ENCODE measurements around the gene KCNIP1. TPM values are rescaled to one million over a fixed set of nuclear protein-coding genes. Genes with fewer than 3 reads are reported as not detected.

Gene KCNIP1
- total RNA-seq, 4 donors from 2014 or later: not detected

DNA sequence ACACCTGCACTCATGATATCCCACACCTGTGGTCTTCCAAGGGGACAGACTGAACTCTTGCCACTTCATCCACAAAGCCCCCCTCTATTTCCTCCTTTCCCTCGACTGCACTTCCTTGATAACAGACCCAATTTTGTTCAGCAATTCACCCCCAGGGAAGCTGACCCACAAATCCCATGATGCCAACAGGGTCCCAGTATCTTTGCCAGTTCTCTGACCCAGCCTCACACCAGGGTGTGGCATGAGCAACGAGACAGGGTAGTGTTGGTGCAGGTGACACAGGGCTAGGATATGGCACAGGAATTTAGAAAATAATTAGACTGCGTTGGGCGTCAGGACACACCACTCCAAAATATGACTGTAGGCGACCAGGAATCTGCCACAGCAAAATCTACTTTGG, 30.2 kb upstream of the KCNIP1 start:
- no peak for DNase-seq

DNA sequence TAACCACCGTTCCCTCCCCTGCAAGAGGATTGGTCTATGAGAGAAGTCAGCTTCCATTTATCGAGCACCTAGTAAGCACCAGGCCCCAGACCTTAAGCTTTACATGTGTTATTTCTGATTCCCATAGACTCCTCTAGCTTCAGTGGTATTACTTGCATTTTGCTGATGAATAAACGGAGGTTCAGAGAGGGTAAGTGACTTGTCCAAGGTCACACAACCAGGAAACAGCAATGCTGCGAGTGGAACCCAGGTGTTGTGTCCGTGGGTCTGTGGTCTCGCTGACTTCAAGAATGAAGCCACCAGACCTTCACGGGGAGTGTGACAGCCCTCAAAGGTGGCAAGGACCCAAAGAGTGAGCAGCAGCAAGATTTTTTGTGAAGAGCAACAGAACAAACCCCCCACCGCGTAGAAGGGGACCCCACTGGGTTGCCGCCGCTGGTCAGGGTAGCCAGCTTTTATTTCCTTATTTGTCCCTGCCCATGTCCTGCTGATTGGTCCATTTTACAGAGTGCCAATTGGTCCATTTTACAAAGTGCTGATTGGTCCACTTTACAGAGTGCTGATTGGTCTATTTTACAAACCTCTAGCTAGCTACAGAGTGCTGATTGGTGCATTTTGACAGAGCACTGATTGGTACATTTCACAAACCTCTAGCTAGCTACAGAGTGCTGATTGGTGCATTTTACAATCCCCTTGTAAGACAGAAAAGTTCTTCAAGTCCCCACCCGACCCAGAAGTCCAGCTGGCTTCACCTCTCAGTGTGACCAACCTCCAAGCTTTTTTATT, 29.1 kb upstream of the KCNIP1 start:
- H3K27me3 ChIP-seq: no peaks in the 10 kb centered on the region
- H3K27ac ChIP-seq: no peak overlapping the region
- H3K9me3 ChIP-seq: no peaks in the 10 kb centered on the region
- no peak overlapping the region for H3K4me3 ChIP-seq
- H3K36me3 ChIP-seq: no peaks in the 10 kb centered on the region
- no peak for DNase-seq
- no peaks in the 10 kb centered on the region for H3K4me1 ChIP-seq
- TF ChIP-seq CTCF (IDR thresholded peaks at IDR 0.05): no peak
- TF ChIP-seq POLR2A (IDR thresholded peaks at IDR 0.05): no peak

More for the DNA sequence above, 30.2 kb upstream of the KCNIP1 start:
- TF ChIP-seq POLR2A (IDR thresholded peaks at IDR 0.05) (no peak), CTCF (IDR thresholded peaks at IDR 0.05) (no peak)
- no peaks in the 10 kb centered on the region for H3K9me3 ChIP-seq
- H3K4me3 ChIP-seq: no peak overlapping the region
- no peaks in the 10 kb centered on the region for H3K27me3 ChIP-seq
- no peaks in the 10 kb centered on the region for H3K36me3 ChIP-seq
- no peaks in the 10 kb centered on the region for H3K4me1 ChIP-seq
- H3K27ac ChIP-seq: no peak overlapping the region

GRCh38 chr5:170475294-170476000, 28.4 kb upstream of the KCNIP1 start:
- TF ChIP-seq CTCF (IDR thresholded peaks at IDR 0.05) (no peak), POLR2A (IDR thresholded peaks at IDR 0.05) (no peak)
- no peak overlapping the region for H3K27ac ChIP-seq

GRCh38 chr5:170476704-170477103, 27.1 kb upstream of the KCNIP1 start:
- Histone ChIP-seq H3K4me3 (no peak overlapping the region), H3K9me3 (no peaks in the 10 kb centered on the region), H3K27ac (no peak overlapping the region), H3K4me1 (no peaks in the 10 kb centered on the region), H3K36me3 (no peaks in the 10 kb centered on the region), H3K27me3 (no peaks in the 10 kb centered on the region)
- TF ChIP-seq CTCF (IDR thresholded peaks at IDR 0.05) (no peak), POLR2A (IDR thresholded peaks at IDR 0.05) (no peak)
- DNase-seq: no peak

More at GRCh38 chr5:170475294-170476000, 28.4 kb upstream of the KCNIP1 start:
- Histone ChIP-seq H3K27me3 (no peaks in the 10 kb centered on the region), H3K9me3 (no peaks in the 10 kb centered on the region), H3K4me3 (no peak overlapping the region), H3K36me3 (no peaks in the 10 kb centered on the region), H3K4me1 (no peaks in the 10 kb centered on the region)
- no peak for DNase-seq

DNA sequence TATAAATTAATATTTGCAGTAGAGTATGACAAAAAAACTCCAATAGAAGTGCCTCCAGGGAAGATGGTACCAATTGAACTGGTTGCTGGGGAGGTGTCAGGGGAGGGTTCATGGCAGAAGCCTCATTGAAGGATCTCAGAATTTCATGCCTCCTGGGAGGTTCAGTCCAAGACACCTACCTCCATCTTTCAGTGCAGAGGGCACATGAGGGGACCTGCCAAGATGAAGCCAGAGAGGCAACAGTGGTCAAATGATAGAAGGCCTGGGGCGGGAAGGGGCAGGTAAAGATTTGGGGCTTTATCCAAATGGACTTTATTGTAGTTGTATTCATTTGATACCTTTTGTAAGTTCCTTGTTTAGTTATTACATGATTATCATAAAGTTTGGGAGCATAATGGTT, 25.9 kb upstream of the KCNIP1 start:
- Histone ChIP-seq H3K27ac (no peak overlapping the region), H3K4me1 (no peaks in the 10 kb centered on the region), H3K4me3 (no peak overlapping the region), H3K27me3 (no peaks in the 10 kb centered on the region), H3K36me3 (no peaks in the 10 kb centered on the region), H3K9me3 (no peaks in the 10 kb centered on the region)
- DNase-seq: no peak
- no peak for TF ChIP-seq CTCF (IDR thresholded peaks at IDR 0.05)
